HUES6 (cell line): ENCODE data around the gene DNAI1.

Experiments
- H3K27ac ChIP-seq: 2 replicates; pipeline ENCODE4 v1.7.0; 2013; ENCODE audit warnings: low read depth, mild to moderate bottlenecking, low read length, inconsistent platforms
- H3K27me3 ChIP-seq: 2 replicates; pipeline ENCODE4 v1.6.1; 2013; ENCODE audit warnings: low read length; ENCODE audit not compliant: control insufficient read depth, insufficient read depth
- H3K36me3 ChIP-seq: 2 replicates; pipeline ENCODE4 v1.6.1; 2013; ENCODE audit warnings: low read length; ENCODE audit not compliant: control insufficient read depth, insufficient read depth
- H3K4me1 ChIP-seq: 2 replicates; pipeline ENCODE4 v1.6.1; 2013; ENCODE audit warnings: low read length; ENCODE audit not compliant: control insufficient read depth, insufficient read depth
- H3K4me3 ChIP-seq: 2 replicates; pipeline ENCODE4 v1.5.1; 2013; ENCODE audit warnings: low read depth, low read length
- H3K9ac ChIP-seq: one replicate; pipeline ENCODE4 v1.6.1; 2013; ENCODE audit warnings: mild to moderate bottlenecking, low read length
- H3K9me3 ChIP-seq: 2 replicates; pipeline ENCODE4 v1.6.1; 2013; ENCODE audit warnings: low read depth, low read length; ENCODE audit not compliant: control insufficient read depth, insufficient read depth

DNAI1 gene

GRCh38 chr9:34491596-34491995 lies 33.0 kb downstream of the DNAI1 start:
- Histone ChIP-seq H3K9ac (no peak overlapping the region), H3K36me3 (no peaks in the 10 kb centered on the region), H3K4me1 (no peaks in the 10 kb centered on the region), H3K27me3 (peaks cover 18% of the 10 kb centered on the region; the same call in 1 of the 2 replicates), H3K9me3 (no peaks in the 10 kb centered on the region), H3K27ac (no peak overlapping the region), H3K4me3 (no peak overlapping the region)

- H3K4me3 ChIP-seq: no peak overlapping the region
- peaks cover 18% of the 10 kb centered on the region; the same call in 1 of the 2 replicates for H3K27me3 ChIP-seq
- no peaks in the 10 kb centered on the region for H3K4me1 ChIP-seq
- no peaks in the 10 kb centered on the region for H3K36me3 ChIP-seq
- H3K27ac ChIP-seq: no peak overlapping the region
- no peak overlapping the region for H3K9ac ChIP-seq
- H3K9me3 ChIP-seq: no peaks in the 10 kb centered on the region
These were observed 33.4 kb downstream of the DNAI1 start for GRCh38 chr9:34492051-34492450.

GRCh38 chr9:34493972-34494535 lies 35.4 kb downstream of the DNAI1 start:
- no peaks in the 10 kb centered on the region for H3K36me3 ChIP-seq
- no peaks in the 10 kb centered on the region for H3K9me3 ChIP-seq
- no peak overlapping the region for H3K27ac ChIP-seq
- H3K27me3 ChIP-seq: peaks cover 7% of the 10 kb centered on the region; the same call in 1 of the 2 replicates
- H3K4me1 ChIP-seq: no peaks in the 10 kb centered on the region; the same call in 1 of the 2 replicates
- no peak overlapping the region for H3K9ac ChIP-seq
- H3K4me3 ChIP-seq: no peak overlapping the region

- Histone ChIP-seq H3K27me3 (peaks cover 5% of the 10 kb centered on the region; the same call in 1 of the 2 replicates), H3K4me1 (no peaks in the 10 kb centered on the region; the same call in 1 of the 2 replicates)
These were observed 37.6 kb downstream of the DNAI1 start for GRCh38 chr9:34496149-34496712.

GRCh38 chr9:34498553-34498952 lies 39.9 kb downstream of the DNAI1 start:
- no peaks in the 10 kb centered on the region for H3K36me3 ChIP-seq
- H3K4me3 ChIP-seq: no peak overlapping the region
- H3K9ac ChIP-seq: no peak overlapping the region
- H3K4me1 ChIP-seq: peaks cover 6% of the 10 kb centered on the region; the same call in 1 of the 2 replicates
- H3K27ac ChIP-seq: no peak overlapping the region
- no peaks in the 10 kb centered on the region for H3K9me3 ChIP-seq
- no peaks in the 10 kb centered on the region for H3K27me3 ChIP-seq

More at GRCh38 chr9:34496149-34496712, 37.6 kb downstream of the DNAI1 start:
- H3K27ac ChIP-seq: no peak overlapping the region
- no peak overlapping the region for H3K4me3 ChIP-seq
- no peaks in the 10 kb centered on the region for H3K36me3 ChIP-seq
- H3K9me3 ChIP-seq: no peaks in the 10 kb centered on the region
- H3K9ac ChIP-seq: no peak overlapping the region

- no peaks in the 10 kb centered on the region for H3K9me3 ChIP-seq
- no peaks in the 10 kb centered on the region for H3K36me3 ChIP-seq
- no peaks in the 10 kb centered on the region for H3K27me3 ChIP-seq
- no peak overlapping the region for H3K27ac ChIP-seq
- peaks cover 6% of the 10 kb centered on the region; the same call in 1 of the 2 replicates for H3K4me1 ChIP-seq
- H3K9ac ChIP-seq: no peak overlapping the region
- H3K4me3 ChIP-seq: no peak overlapping the region
These were observed 40.5 kb downstream of the DNAI1 start for GRCh38 chr9:34499076-34499475.

- Histone ChIP-seq H3K36me3 (no peaks in the 10 kb centered on the region), H3K4me1 (peaks cover 6% of the 10 kb centered on the region; the same call in 1 of the 2 replicates), H3K27ac (no peak overlapping the region), H3K9me3 (no peaks in the 10 kb centered on the region), H3K27me3 (no peaks in the 10 kb centered on the region), H3K4me3 (no peak overlapping the region), H3K9ac (no peak overlapping the region)
These were observed 42.1 kb downstream of the DNAI1 start for GRCh38 chr9:34500623-34501267.

GRCh38 chr9:34501372-34501771 lies 42.8 kb downstream of the DNAI1 start:
- no peak overlapping the region for H3K9ac ChIP-seq
- no peaks in the 10 kb centered on the region for H3K36me3 ChIP-seq
- no peaks in the 10 kb centered on the region for H3K9me3 ChIP-seq
- peaks cover 6% of the 10 kb centered on the region; the same call in 1 of the 2 replicates for H3K4me1 ChIP-seq
- H3K4me3 ChIP-seq: no peak overlapping the region
- no peak overlapping the region for H3K27ac ChIP-seq
- H3K27me3 ChIP-seq: no peaks in the 10 kb centered on the region

- no peaks in the 10 kb centered on the region for H3K27me3 ChIP-seq
- H3K36me3 ChIP-seq: no peaks in the 10 kb centered on the region
- no peak overlapping the region for H3K9ac ChIP-seq
- no peaks in the 10 kb centered on the region for H3K9me3 ChIP-seq
- H3K4me1 ChIP-seq: peaks cover 6% of the 10 kb centered on the region; the same call in 1 of the 2 replicates
- H3K4me3 ChIP-seq: no peak overlapping the region
- no peak overlapping the region for H3K27ac ChIP-seq
These were observed 43.4 kb downstream of the DNAI1 start for GRCh38 chr9:34501889-34502425.

- H3K27ac ChIP-seq: no peak overlapping the region
- H3K9ac ChIP-seq: no peak overlapping the region
- no peaks in the 10 kb centered on the region for H3K27me3 ChIP-seq
- H3K9me3 ChIP-seq: no peaks in the 10 kb centered on the region
- H3K36me3 ChIP-seq: no peaks in the 10 kb centered on the region
- peaks cover 6% of the 10 kb centered on the region; the same call in 1 of the 2 replicates for H3K4me1 ChIP-seq
- no peak overlapping the region for H3K4me3 ChIP-seq
These were observed 43.9 kb downstream of the DNAI1 start for GRCh38 chr9:34502471-34502870.

GRCh38 chr9:34502891-34503290 lies 44.3 kb downstream of the DNAI1 start:
- H3K4me3 ChIP-seq: no peak overlapping the region
- no peak overlapping the region for H3K27ac ChIP-seq
- no peaks in the 10 kb centered on the region for H3K9me3 ChIP-seq
- H3K27me3 ChIP-seq: no peaks in the 10 kb centered on the region
- H3K4me1 ChIP-seq: peaks cover 6% of the 10 kb centered on the region; the same call in 1 of the 2 replicates
- H3K36me3 ChIP-seq: no peaks in the 10 kb centered on the region
- no peak overlapping the region for H3K9ac ChIP-seq
